ENCODE measurements around the gene GGCT.
A peak's percentile ranks its signal among the peaks of the same experiment; 100 is the strongest.
"Not testable (repeated sequence)": the region's sequence is repeated elsewhere in the genome, so short reads cannot be mapped to it uniquely, and the experiment has no call there.

GGCT gene

DNA sequence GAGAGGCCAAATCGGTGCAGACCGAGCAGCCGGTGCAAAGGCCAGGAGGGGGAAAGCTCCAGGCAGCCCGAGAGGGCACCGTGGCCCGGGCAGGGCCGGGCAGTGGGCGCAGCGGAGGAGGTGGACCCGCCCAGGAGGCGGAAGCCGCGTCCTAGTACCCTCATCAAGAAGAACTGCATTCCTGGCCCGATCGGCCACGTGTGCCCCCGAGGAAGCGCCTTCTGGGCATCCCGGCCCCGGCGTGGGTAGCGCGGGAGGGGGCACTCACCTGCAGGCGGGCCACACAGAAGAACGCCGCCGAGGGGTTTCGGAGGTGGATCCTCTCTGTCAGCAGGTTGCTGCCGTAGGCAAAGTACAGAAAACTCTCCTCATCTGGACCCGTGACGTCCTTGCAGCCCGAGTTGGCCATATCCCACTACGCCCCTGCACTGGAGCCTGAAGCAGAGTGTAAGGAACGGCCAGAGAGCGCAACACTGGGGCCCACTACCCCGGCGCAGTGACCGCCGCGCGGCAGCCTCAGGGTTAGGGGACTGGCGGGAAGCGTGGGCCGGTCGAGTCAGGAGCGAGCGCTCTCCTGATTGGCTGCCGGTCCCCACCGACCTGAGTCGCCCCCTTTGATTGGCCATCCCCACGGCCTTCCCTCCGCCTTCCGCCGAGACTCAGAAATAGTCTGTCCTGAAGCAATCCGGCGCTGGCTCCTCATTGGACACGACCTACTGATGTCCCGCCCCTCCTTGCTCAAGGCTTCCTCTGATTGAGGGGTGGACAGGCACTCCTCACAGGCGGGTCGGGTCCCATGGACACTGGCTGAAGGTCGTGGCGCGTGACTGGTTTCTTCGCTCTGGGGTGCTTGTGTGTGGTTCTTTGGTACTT is at the start of gene GGCT:
Gene GGCT, minus strand, starts transcription at position 529 of the 873 bp plus-strand sequence. Its CDS starts 120 bp downstream, at position 409.
- DNase-seq = peak; percentile 99

DNA sequence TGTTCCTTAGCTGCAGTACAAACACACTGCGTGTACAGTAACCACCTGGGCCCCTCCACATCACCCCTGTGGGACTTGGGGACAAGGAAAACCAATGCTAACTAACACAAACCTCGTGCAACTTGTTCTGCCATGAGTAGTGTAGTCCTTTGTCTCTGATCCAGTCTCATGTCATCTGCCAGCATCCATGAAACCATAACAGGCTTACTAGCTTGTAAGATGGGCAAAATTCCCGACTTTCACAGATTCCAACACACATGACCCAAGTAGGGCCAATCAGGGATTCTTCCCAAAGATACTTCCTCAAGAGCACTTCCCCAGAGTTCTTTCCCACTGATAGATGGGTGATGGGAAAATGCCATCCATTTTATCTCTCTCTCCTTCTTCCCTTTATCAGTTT is 48.9 kb upstream of the GGCT start:
- DNase-seq = no peak

DNA sequence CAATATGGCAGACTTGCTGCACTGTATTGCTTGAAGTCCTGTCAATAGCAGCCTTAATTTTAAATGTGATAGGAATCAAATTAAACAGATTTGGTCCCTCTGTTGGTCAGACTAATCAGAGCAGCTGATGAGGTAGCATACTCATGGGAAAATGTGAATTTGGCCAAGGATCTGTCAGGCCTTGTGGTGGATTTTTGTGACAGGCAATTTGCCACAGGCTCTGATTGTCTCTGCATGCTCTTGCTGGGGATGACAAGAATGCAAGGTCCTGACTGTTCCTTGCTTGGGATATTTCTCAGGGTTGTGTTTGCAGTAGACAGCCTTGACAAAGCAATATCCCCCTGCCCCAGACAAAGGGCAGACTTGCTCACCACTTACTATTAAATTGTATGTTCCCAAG is 48.5 kb upstream of the GGCT start:
- no peak for DNase-seq

DNA sequence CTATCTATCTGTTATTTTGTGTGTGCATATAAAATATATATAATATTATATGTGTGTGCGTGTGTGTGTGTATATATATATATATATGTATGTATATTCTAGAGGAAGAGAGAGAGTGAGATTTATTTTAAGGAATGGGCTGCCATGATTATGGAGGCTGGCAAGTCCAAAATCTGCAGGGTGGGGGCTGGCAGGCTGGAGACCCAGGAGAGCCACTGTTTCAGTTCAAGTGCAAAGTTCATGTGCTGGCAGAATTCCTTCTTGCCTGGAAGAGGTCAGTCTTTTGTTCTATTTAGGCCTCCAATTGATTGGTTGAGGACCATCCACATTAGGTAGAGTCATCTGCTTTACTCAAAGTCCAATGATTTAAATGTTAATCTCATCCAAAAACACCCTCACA is 47.7 kb upstream of the GGCT start:
- no peak for DNase-seq

DNA sequence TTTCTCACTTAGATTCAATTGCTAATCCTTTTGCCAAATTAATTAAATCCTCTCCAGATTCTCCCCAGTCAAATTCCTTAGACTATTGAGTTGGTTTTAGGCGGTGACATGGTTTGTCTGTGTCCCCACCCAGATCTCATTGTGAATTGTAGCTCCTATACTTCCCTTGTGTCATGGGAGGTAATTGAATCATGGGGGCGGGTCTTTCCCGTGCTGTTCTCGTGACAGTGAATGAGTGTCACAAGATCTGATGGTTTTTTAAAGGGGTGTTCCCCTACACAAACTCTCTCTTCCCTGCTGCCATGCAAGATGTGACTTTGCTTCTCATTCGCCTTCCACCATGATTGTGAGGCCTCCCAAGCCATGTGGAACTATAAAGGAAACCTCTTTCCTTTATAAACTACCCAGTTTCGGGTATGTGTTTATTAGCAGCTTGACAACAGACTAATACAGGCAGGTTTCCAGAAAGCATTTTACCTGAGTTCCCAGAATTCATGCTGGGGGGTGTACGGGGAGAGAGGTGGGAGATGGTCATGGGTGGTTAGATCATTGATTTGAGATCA is 45.4 kb upstream of the GGCT start:
- no peak for DNase-seq

DNA sequence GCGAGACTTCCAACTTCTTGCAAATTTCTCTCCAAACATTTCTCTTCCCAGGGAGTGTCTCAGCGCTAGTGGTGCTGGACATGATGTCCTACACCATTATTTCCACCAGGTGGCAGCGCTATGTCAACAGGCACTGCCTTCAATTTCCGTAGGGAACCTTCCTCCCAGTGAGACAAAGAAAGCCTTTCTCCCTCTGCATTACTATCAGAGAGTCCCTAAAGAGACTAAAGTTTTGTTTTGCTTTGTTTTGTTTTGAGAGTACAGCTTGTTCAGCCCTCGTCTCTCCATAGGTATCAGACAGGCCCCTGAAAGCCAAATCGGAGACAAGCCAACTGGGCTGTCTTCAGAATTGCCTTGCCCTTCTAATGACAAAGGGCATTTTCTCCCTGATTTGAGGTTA is 44.2 kb upstream of the GGCT start:
- peak; percentile 84 for DNase-seq

- DNase-seq = no peak
Observed at GRCh38 chr7:30546596-30546995, 42.0 kb upstream of the GGCT start.

- no peak for DNase-seq
Observed at GRCh38 chr7:30545791-30546555, 41.3 kb upstream of the GGCT start.

DNA sequence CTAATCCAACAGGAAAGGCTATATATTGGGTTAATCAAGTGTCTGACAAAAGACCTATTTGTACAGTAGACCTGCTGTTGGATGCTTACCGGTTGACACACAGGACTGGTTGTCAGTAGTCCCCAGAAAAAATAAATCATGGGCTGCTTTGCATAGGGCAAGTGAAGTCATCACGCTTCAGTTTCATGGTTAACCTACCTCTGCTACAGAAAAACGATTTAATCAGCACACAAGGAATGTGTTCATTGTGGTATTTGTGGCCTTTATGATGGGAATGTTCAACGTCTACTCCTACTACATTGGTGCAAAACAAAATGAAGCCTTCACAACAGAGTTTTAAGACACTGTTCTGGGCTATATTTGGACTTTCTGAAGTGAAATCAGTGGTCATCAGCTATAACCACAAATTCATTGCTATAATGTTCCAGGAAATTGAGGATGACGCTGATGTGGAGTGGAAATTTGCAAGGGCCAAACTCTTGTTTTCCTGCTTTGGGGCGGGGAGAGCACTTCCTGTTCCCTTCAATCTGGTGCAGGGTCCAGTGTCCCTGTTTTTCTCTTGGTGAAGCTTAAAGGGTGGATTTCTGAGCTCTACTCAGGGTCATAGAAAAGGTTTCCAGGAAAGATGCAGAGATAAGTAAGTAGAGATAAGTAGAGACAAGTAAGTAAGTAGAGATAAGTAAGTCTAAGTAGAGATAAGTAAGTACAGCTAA is 39.3 kb upstream of the GGCT start:
- DNase-seq = no peak

GRCh38 chr7:30543115-30543514 is 38.5 kb upstream of the GGCT start:
- not testable (repeated sequence) for DNase-seq

DNA sequence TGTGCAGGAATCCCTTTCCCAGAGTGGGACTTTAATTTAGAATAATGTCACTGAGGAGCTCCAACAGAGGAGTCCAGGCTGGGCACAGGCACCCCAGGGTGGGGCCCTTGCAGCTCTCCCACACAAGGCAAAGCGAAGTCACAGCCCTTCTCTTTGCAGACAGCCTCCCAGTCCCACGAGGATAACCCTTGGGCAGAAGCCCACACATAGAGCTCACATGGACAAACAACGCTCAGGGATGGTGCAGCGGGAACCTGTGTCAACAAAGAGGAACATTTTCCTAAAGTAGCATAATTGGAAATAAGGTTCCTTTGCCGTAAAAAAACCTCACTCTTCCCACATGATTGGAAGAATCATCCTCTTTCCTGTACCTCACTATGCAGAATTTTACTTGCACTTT is 29.3 kb upstream of the GGCT start:
- no peak for DNase-seq

DNA sequence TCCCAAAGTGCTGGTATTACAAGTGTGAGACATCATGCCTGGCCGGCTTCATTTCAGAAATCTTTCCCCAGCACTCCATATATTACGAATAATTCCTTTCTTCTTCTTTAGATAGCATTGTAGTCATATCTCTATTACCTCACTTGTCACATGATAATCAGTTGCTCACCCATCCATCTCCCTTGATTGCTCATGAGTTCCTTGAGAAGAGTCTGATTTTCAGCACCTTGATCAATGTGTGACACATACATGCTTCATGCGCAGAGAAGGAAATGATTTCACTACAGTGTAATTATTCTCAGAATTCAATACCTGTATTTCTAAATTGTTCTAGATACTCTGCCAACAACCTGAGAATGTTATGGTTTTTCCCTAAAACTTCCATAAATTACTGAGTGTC is 26.7 kb upstream of the GGCT start:
- DNase-seq = no peak

DNA sequence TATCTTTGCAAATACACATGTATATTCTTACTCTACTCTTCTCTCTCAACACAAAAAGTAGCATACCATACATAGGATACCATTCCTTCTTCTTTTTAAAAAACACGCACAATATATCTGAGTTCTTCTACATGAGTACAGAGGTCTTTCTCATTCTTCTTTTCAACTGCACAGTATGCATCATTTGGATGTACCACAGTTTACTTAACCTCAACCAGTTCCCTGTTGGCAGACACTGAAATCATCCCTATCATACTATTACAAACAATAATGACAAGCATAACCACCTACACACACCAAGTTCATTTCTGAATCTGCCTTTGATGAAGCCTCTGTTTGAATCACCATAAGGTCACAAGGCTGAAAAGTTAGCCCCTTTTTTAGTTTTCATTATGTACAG is 25.7 kb upstream of the GGCT start:
- no peak for DNase-seq

- DNase-seq = no peak
Observed at GRCh38 chr7:30528779-30529178, 24.1 kb upstream of the GGCT start.

GRCh38 chr7:30527297-30527696 is 22.7 kb upstream of the GGCT start:
- DNase-seq = not testable (repeated sequence)

DNA sequence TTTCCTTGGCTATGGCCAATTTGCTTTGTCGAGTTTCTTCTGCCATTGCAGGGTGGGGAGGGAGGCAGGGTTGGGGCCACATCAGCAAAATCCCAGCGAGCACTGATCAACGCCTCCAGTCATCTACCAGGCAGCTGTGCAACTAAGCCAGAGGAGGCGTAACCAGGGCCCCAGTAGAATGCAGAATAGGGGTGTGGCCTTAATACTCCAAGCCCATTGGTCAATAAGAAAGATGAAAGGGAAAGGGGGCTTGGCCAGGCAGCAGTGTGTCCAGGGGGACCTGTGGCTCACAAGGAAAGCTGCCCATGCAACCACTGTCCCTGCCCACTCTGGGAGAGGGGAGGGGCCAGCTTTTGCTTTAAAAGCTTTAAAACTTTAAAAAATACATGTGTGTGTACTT is 21.5 kb upstream of the GGCT start:
- DNase-seq = no peak

- no peak for DNase-seq
Observed at GRCh38 chr7:30525429-30525828, 20.8 kb upstream of the GGCT start.

DNA sequence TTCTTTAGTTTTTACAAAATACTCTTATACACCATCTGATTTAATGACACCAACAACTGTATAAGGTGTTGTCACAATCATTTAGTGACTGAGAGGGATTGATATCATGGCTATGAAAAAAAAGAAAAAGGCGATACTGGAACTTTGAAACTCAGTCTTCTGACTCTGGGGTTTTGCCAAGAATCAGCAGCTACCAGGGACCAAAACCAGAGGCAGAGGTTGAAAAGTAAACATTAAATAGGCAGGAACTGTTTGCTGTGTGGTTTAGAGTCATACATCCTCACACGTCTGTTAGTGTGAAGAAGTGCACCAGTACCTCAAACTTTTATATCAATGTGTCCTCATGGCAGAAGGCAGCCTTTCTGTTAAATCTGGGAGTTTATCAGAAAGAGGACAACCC is 19.9 kb upstream of the GGCT start:
- DNase-seq = no peak

DNA sequence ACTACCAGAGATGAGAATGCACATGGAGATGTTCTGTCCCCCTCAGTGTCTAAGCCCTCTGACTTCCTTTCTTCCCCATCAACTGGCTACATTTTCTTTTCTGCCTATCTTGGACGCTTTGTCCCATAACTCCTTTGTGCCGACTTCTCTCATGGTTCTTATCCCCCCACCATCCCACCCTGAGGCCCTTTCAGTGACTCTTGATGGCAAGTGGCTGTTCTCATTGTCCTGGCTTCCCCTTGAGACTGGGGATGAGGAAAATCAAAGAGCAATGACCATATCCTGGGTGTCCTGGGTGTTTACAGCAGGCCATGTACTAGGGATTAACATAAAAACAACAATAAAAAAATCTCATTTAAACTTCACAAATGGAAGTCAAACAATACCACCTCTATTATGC is 18.8 kb upstream of the GGCT start:
- no peak for DNase-seq

DNA sequence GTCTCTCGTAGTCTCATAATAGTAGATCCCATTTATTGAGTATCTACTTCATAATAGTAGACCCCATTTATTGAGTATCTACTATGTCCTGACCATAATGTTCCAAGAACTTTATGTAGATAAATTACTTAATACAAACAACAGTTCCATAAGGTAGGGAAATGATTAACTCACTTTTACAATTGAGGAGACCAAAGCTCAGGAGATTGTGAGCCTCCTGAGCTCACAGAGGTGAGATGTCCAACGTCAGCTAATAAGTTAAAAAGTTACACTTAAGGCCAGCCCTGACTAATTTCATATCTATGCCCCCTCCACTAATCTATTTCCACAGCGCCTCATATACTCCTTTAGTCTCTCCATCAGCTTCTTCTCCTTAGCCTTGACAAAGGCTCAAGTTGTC is 17.5 kb upstream of the GGCT start:
- no peak for DNase-seq

DNA sequence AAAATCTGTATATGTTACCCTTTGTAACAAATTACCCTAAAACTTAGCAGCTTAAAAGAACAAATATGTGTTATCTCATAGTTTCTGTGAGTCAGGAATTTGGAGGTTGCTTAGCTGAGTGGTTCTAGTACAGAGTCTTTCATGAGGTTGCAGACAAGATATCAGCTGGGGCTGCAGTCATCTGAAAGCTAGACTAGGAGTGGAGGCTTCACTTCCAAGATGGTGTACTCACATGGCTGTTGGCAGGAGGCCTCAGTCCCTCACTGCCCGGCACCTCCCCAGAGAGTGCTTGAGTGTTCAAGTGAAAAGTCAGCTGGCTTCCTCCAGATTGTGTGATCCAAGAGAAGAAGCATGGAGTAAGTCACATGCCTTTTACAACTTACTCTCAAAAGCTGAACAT is 16.9 kb upstream of the GGCT start:
- DNase-seq = no peak

GRCh38 chr7:30519122-30519521 is 14.5 kb upstream of the GGCT start:
- DNase-seq = no peak

GRCh38 chr7:30515761-30516160 is 11.1 kb upstream of the GGCT start:
- DNase-seq = no peak
